PC-9 (cell line): ENCODE data around the gene OR10J1.

Experiments used
- EZH2 ChIP-seq: fragments of 200-600 bp; sonication (generic); IDR thresholded peaks from 2 replicates; pipeline ENCODE4 v1.8.0; 2017; ENCODE audit warnings: antibody characterized with exemption, low read depth
- TF ChIP-seq, protein P1 (sequence below): fragments of 200-600 bp; sonication (generic); conservative IDR thresholded peaks from 2 replicates; pipeline ENCODE4 v1.6.1; 2017; ENCODE audit warnings: mixed run types, antibody characterized with exemption, mild to moderate bottlenecking, moderate library complexity

DNA sequence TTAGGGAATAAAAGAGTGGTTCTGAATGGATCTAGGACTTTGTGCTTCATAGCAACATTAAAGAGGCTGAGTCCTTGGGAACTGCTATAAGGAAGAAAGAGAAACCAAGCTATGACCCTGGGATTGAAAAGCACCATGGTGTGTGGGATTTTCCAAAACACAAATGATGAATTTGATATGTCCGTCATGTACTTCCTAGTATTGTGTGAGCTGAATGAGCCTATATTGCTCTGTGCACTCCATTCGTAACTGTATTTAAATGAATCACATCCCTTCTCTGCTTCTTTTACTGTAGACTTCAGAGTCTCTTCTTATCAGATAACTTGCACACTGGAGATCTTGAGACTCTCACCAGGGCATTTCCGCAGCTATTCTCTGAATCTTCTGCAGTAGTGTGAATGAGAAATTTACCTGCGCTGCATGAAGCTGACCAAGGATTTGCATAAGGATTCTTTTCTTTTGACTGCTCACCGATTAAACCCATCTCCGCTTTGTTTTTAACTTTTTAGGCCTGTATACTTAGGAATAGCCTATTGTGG is 30.6 kb upstream of the OR10J1 start:
- TF ChIP-seq, protein P1, sequence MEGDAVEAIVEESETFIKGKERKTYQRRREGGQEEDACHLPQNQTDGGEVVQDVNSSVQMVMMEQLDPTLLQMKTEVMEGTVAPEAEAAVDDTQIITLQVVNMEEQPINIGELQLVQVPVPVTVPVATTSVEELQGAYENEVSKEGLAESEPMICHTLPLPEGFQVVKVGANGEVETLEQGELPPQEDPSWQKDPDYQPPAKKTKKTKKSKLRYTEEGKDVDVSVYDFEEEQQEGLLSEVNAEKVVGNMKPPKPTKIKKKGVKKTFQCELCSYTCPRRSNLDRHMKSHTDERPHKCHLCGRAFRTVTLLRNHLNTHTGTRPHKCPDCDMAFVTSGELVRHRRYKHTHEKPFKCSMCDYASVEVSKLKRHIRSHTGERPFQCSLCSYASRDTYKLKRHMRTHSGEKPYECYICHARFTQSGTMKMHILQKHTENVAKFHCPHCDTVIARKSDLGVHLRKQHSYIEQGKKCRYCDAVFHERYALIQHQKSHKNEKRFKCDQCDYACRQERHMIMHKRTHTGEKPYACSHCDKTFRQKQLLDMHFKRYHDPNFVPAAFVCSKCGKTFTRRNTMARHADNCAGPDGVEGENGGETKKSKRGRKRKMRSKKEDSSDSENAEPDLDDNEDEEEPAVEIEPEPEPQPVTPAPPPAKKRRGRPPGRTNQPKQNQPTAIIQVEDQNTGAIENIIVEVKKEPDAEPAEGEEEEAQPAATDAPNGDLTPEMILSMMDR, result no peak
- no peak for TF ChIP-seq EZH2
